COLO668 (cell line): ENCODE results near the gene CD93.

Experiments used
- DNase-seq: peaks from one replicate; lab custom pipeline; 2025; ENCODE audit not compliant: unreplicated experiment; lab: John Stamatoyannopoulos, UW

The CD93 gene

DNA sequence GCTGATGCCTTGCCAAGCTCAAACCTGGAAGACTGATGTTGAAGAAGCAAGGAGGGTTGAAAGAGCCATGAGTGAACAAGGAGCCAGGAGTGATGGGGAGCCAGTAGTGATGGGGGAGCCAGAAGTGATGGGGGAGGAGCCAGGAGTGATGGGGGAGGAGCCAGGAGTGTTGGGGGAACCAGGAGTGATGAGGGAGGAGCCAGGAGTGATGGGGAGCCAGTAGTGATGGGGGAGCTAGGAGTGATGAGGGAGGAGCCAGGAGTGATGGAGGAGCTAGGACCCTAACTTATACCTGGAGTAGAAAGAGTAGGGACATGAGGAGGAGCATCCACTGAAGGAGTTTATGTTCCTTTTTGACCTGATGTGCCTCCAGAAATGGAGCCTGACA is 14.6 kb upstream of the CD93 start:
- no peak for DNase-seq

DNA sequence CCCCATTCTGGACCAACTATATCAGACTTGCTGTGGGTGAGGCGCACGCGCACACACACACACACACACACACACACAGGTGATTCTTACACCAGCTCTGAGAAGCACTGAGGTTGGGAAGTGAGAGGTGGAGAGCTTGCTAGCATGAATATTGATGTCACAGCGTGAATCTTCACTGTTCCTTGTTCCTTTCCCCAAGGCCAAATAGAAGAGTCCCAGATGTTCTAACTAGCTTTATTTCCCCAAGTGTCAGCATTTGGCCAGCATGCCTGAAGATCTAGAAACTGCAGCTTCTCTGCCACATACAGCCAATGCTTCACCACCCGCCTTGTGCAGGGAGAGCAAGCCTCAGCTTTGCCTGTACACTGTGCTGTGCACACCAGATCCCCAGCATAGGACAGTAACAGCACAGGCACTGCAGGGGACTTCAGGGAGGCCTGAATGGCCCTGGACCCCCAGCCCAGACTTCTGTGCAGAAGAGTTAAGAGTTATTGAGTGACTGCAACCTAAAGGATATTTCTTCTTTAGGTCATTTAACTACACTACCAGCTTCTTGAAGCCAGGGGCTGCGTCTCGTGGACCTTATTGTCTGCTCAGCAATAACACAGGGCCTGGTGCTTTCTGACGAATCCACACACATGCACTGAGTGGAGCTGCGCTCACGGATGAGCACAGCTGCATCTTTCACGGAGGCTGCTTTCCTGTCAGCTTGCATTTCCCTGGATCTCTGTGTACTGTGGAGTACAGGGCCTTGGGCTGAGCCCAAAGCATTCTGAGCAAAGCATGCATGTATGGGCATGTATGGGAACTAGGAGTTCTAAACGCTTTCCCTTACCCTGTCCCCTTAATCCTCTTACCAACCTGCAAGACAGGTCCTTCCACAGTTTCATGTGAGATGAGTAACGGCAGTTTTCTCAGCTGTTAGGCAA is 13.9 kb upstream of the CD93 start:
- DNase-seq: no peak

DNA sequence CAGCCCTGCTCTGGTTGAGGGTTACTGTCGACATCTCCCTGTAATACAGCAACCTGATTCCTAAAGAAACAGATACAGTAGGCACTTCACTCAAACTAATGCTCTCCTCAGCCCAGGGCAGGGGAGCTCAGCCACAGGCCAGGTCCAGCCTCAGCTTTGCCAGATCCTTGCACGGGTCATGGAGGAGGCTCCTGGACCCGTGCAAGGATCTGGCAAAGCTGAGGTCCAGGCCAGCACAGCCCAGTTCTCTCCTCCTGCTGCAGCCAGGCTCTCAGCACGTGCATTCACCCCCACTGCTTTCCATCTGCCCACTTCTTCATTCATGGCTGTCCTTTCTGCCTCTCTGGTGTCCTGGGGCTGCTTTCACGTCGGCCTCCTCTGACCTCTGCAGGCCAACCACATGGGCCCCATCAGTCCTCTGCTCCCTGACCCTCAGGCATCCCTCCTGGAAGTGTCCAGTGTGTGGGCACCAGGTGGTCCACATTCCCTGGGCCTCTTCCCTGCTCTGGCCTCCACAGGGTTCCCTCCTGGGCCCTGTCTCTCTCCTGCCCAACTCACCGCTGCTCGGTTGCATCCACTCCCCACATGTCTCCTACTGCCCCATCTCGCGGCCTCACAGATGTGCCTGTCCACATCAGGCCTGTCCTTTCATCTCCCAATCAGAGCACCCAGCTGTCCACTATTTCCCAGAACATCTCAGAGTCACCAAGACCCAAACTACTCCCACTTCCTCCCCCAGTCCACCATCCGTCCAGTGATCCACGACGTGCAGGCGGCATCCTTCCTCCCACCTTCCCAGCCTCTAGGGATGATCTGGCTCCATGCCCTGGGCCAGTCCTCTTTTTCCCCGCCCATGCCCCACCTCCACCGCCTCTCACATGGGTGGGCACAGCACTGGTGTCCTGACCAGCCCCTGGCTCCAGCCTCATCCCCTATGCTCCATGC is 11.8 kb upstream of the CD93 start:
- no peak for DNase-seq

DNA sequence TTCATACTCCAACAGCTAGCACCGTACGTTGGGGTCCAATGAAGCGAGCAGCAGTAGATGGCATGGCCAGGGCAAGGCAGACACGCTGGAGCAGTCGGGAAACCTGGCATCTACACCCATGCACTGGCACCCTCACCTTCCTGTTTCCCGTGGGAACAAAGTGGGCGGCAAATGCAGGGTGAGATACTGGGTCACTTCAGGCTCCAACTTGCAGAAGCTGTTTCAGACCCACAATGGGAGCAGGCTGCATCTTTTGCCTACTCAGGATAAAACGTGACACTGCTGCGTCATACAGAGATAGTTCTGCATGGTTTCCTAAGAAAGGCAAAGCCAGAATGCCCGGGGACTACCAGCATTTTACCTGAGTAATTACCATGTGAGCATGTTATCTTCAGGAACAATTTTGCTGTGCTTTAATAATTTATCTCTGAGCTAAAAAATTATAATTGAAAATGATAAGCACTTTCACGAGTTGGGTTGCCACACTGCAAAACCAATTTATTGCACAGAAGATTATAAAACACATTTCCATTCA is 10.9 kb upstream of the CD93 start:
- no peak for DNase-seq

DNA sequence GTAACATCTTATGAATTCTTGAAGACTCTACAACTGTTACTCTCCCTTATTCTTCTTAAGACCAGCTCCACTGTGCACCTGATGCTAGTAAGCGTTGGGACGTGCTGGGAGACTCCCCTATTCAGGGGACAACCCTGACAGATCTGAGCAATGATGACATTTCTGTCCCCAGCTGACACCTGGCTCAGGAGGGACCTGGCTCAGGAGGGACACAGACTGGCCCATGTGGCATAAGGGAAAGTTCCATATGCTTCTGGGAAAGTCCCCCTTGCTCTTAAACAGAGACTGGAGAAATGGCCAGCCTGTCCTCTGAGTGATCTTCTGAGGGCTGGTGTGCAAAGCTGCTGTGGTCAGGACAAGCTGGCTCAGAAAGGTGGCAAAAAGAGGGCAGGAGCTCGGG is 10.0 kb upstream of the CD93 start:
- DNase-seq: no peak

DNA sequence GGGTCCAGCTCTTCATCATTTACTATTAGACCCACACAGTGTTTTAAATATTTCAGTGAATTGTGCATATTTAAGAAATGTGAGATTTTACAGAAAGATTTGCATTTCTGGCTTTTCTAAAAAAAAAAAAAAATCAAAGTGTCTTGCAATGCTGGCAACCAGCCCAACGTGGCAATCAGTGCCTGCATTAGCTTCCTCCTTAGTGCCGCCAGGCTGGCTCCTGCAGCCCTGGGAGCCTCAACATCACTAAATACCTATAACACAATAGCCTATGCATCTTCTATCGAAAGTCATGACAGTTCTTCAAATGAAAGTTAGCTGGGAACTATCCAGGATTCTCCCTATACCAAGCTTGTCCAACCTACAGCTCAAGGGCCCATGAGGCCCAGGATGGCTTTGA is 9.4 kb upstream of the CD93 start:
- no peak for DNase-seq

DNA sequence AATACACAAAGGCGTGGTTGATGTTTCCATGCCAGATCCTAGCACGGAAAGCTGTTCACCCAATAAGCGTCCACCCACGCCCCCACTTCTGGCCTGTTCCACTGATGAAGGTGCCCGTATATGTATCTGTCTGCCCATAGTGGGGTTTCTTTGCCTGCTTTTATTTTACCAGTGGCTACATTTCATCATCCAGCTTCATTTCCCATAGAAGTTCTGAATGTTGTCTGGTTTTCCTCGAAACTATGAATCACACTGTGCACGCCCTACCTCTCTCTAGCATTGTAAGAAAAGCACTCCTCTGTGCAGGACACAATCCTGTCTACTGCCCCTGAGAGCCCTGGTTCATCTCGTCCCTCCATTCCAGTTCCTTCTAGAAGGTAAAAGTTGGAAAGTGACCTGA is 8.8 kb upstream of the CD93 start:
- DNase-seq: no peak

DNA sequence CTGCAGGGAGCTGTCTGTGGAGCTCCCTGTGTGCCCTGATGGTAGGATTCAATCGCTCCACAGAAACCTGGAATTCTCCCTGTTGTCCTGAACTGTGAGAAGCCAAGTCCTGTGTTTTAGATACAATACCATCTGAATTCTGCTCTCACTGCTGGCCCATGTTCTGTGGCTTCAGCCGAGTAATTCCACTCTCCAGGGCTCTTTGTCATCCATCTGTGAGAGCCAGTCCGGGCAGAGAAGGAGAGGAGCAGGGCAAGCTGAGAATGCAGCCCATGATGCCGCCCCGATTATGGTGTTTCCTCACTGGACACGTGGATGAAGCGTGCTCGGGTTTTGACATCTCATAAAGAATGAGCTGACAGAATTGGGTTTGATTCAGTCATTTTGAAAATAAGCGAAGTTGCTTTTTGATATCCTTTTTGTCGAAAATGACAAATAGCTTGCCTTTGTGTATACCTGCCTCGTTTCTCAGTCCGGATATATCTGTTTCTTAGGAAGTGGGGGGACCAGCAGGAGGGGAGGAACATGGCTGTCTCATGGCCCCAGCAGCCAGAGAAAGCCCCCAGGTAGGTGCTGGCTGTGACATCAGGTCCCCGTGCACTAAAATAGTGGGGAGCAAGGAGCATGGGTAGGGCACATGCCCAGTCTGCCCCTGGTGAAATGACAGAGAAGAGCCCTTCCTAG is 8.2 kb upstream of the CD93 start:
- no peak for DNase-seq

DNA sequence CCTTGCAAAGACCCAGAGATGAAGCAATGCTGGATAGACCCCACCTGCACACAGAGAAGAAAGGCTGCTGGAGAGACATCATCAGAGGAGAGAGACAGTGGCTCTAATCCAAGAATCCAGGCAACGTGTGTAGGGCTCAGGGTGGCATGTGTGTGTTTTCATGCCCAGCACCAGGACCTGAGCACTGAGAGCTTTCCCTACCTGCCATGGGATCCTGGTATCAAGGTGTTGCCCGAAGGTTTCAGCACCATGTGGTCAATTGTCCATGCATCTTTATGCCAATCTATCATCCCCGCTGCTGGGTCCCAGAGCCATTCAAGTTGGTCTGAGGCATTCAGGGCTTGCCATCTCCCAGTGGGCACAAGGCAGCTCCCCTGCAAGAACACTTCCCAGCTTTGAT is 7.5 kb upstream of the CD93 start:
- DNase-seq: no peak

DNA sequence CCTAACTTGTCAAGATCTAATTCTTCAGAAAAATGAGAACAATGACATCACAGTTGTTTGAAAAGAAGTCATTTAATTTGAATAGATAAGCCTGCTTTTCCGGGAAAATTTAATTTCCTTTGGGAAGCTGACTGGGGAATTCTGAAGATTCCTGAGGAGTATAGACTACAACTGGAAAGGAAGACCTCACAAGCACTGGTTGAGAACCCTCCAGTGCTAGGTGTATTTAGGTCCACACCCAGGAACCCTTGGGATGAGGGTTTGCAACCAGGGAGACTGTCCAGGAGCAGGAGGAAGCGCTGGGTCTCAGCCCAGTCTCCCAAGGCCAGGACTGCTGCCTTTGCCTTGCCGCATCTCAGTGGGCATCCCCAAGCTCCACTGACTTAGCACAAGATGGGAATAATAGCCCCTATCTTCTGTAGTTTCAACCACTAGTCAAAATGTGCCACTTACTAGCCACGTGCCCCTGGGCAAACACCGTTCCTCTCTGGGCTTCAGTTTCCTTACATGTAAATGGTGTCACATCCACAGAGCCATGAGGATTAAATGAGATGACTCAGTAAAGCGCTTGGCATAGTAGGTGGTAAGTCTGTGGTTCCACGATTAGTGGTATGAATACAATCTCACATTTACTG is 6.9 kb upstream of the CD93 start:
- DNase-seq: no peak

DNA sequence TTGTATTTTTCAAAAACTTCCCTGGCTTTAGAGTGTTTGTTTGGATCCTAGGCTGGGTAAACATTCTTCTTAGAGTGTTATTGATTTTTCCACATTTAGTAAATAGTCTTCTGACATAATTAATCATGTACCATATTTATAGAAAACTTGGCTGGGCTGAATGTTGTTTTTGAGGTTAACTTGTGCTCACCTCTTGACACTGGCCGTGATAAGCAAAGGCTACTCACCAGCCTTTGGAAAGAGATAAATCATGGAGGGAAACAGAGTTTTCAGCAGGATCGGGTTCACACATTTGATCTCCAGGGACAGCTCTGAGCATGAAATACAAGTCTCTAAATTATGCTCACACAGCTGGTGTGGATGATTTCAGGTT is 6.2 kb upstream of the CD93 start:
- DNase-seq: no peak

DNA sequence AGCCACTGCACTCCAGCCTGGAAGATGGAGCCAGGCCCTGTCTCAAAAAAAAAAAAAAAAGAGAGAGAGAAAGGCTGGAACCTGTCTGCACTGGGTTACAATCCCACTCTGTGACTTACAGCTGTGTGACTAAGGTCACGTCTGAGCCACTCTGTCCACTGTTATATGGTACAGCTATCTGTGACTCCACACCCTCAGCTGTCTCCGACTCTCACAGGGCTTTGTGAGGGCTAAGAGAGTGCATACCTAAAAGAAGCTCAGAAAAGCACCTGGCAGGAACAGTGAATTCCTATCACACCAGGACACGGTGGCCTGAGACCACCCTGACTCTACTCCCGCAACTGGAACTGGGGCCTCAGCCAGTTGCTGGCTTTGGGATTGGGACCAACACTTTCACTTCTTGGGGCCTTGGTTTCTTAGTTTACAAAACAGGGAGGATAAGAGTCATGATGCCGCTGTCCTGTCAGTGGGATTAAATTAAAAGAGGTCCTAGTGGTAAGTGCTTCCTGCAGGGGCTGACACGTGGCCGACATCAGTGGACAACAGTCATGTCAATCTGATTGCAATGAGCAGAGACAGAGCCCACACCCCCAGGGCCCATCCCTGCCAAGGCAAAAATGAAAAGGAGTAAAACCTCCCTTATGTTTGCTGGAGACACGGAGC is 5.7 kb upstream of the CD93 start:
- DNase-seq: no peak

DNA sequence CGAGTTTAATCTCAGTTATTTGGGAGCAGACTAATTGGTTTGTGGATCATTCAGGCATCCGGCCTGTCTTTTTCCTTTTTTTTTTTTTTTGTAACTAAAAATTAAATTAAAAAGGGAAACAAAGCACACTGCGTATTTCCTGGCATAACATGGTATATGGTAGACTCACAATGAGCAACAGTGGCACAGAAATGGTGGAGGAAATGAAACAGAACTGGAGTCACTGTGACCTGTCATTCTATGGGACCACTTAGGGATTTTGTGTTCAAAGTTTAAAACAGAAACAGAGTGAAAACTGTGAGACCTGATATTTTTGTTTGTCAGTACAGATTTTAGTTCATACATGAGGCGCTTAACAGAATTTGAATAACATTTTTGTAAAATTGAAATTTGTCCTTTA is 4.8 kb upstream of the CD93 start:
- no peak for DNase-seq

DNA sequence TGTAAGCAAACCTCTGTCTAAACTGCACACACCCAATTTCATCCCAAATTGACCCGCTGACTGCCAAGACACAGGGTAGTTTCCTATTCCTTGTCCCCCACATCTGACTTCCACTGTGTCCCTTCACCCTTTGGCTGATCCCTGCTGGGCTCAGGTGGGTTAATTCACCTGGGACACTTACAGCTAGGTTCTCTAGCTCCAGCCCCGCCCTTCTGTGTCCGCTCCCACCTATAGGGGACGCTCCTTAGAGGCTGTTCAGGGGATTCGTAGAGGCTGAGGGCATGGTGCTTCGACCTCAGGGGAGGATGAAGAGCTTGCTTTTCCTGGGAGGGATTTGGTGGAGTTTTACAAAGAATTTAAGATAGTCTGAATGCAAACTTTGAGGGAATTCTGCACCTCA is 4.0 kb upstream of the CD93 start:
- no peak for DNase-seq

DNA sequence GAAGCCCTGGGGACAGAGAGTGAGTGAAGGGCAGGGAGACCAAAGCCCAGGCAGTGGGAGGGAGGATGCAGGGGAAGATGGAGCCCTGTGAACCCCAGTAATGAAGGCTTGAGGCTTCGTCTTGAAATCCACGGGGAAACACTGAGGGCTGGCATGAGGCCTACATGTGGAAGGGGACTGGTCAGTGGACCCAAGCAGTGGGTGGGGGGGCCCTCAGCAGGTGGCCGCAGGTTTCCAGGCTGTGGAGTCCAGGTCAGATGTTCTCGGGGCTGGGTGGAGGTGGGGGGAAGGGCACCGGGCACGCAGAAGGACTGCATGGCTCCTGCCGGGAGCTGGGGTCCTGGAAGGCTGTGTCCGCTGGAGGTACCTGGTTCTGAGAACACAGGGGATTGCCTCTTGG is 2.7 kb upstream of the CD93 start:
- DNase-seq: no peak

DNA sequence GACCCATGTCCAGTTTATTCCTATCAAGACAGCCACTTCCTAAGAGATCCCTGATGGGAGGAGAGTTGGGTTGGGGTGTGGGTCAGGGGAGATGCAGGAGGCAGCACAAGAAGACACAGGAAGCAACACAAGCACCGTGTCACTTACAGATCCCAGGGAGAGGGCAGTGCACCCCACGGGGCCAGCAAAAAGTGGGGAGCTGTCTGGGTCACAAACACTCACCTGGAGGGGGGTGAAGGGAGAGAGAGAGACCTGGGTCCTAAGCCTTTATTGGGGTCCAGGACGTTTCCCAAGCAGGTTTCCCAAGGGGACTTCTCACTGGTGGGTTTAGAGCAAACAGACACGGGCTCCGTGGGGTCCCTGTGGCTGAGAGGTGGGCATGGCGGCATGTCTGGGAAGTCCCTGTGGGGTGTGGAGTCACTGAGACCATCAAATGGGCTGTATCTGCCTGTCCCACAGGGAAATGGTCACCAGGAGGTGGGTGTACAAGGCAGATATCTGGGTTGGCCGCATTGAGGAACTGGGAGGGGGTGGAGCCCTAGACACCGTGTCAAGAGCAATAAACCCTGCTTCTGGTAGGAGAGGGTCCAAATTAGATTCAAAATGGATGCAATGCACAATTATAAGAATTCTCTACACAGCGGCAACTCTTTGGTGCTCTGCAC is 1.6 kb upstream of the CD93 start:
- no peak for DNase-seq

DNA sequence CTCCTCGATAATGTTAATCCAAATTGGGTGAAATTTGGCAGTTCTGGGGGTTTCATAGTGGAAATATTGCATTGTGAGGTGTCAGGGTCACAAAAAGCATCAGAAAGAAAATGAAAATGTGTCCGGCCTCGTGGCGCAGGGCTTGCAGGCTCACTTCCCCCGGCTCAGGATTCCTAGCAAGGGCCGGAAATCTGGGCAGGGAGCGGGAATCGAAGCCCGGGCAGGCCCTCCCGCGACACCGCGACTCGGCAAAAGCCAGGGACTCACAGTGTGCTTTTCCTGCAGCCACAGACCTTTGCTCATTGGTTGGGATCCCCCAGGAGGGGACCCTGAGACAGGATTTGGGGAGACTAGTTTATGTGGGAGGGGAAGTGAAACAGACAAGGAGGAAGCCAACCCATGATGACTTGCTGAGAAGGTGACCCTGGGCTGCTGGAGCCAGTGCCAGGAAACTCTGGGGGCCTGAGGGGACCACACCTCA is 847 bp upstream of the CD93 start:
- no peak for DNase-seq

DNA sequence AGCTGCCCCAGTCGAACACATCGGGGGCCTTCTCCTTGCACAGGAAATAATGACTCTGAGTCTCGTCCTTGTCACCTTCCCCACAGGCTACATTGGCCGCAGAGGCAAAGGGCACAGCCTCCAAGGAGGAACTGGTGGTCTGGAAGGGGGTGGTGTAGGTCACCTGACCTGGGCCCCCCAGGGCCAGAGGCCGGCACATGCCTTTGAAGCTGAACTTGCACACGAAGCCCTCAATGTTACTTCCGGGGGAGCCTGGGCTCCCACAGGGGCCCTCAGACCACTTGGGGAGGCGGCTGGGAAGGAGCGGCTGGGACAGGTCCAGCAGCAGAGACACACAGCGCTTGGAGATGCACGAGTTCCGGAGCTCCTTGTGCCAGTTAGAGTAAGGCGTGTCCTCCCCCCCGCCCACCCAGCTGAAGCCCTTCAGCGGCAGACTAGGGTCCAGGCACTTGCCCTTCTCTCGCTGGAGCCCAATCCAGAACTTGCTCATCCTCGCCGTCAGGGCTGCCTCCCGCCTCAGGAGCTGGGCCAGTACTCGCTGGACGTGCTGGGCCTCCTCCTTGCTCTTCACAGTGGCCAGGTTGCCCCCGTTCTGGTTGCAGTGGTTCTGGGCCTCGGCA is 578 bp downstream of the CD93 start:
- DNase-seq: no peak

DNA sequence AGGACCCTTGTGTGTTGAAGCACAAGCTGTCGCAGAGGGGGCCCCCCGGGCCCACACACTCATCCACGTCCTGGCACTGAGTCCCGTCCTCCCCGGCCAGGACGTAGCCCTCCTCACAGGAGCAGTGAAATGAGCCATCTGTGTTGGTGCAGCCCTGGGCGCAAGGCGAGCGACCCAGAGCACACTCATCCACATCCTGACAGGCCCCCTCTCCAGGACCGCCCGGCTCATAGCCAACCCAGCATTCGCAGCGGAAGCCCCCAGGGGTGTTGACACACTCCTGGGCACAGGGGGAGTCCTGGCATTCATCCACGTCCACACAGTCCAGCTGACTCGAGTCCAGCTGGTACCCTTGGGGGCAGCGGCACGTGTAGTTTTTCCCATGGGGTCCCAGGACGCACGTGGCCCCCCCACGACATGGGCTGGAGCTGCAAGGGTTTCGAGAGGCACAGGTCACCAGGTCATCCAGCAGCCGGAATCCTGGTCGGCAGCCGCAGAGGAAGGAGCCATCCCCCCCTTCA is 1.2 kb downstream of the CD93 start:
- no peak for DNase-seq
